Central memory CD4-positive, alpha-beta T cell (primary cell): ENCODE data around the gene MRPS12.
"Not testable (repeated sequence)": the region's sequence is repeated elsewhere in the genome, so short reads cannot be mapped to it uniquely, and the experiment has no call there.

Experiments
- DNase-seq: peaks from one replicate; pipeline ENCODE4 v3.0.0; 2022

Gene MRPS12

GRCh38 chr19:38941466-38941865 is 10.7 kb downstream of the MRPS12 start:
- not testable (repeated sequence) for DNase-seq

GRCh38 chr19:38941979-38942378 is 11.2 kb downstream of the MRPS12 start:
- no peak for DNase-seq

GRCh38 chr19:38942471-38943181 is 11.9 kb downstream of the MRPS12 start:
- no peak for DNase-seq

GRCh38 chr19:38944981-38945506 is 14.3 kb downstream of the MRPS12 start:
- DNase-seq = no peak

GRCh38 chr19:38945562-38946228 is 15.0 kb downstream of the MRPS12 start:
- DNase-seq = no peak

- DNase-seq = no peak
Measured at GRCh38 chr19:38946229-38947010, 15.7 kb downstream of the MRPS12 start.

GRCh38 chr19:38949580-38950367 is 19.0 kb downstream of the MRPS12 start:
- DNase-seq = peak; percentile 64

- no peak for DNase-seq
Measured at GRCh38 chr19:38951187-38951586, 20.4 kb downstream of the MRPS12 start.

- peak; percentile 39 for DNase-seq
Measured at GRCh38 chr19:38952395-38953165, 21.8 kb downstream of the MRPS12 start.

GRCh38 chr19:38953677-38954076 is 22.9 kb downstream of the MRPS12 start:
- DNase-seq = no peak

- no peak for DNase-seq
Measured at GRCh38 chr19:38956264-38956663, 25.5 kb downstream of the MRPS12 start.

GRCh38 chr19:38958301-38958700 is 27.6 kb downstream of the MRPS12 start:
- DNase-seq = no peak

- no peak for DNase-seq
Measured at GRCh38 chr19:38959618-38960017, 28.9 kb downstream of the MRPS12 start.

GRCh38 chr19:38964738-38965137 is 34.0 kb downstream of the MRPS12 start:
- no peak for DNase-seq

- DNase-seq = not testable (repeated sequence)
Measured at GRCh38 chr19:38966149-38966548, 35.4 kb downstream of the MRPS12 start.

- DNase-seq = no peak
Measured at GRCh38 chr19:38970664-38971532, 40.2 kb downstream of the MRPS12 start.

GRCh38 chr19:38971672-38972071 is 40.9 kb downstream of the MRPS12 start:
- DNase-seq = no peak

- DNase-seq = no peak
Measured at GRCh38 chr19:38974624-38975213, 44.0 kb downstream of the MRPS12 start.

- DNase-seq = no peak
Measured at GRCh38 chr19:38975214-38975860, 44.6 kb downstream of the MRPS12 start, which contains the start of gene FBXO17. Gene FBXO17 (minus strand): TSS chr19:38975742. CDS start chr19:38950319, 25,423 bp downstream.

GRCh38 chr19:38975861-38976271 is 45.1 kb downstream of the MRPS12 start:
- no peak for DNase-seq
